DND-41 (cell line): ENCODE measurements around the gene CLEC18A.

Source experiments
- CTCF ChIP-seq: IDR thresholded peaks from 2 replicates; pipeline ENCODE4 v1.5.1; 2012; ENCODE audit warnings: borderline replicate concordance, low read length, moderate library complexity, mild to moderate bottlenecking; ENCODE audit not compliant: poor library complexity, severe bottlenecking; ENCODE audit errors: extremely low read depth
- EZH2 ChIP-seq: IDR thresholded peaks from 3 replicates; pipeline ENCODE4 v1.6.1; 2012; ENCODE audit warnings: borderline replicate concordance, low read depth, mild to moderate bottlenecking, moderate library complexity, low read length, inconsistent platforms; ENCODE audit not compliant: severe bottlenecking

DNA sequence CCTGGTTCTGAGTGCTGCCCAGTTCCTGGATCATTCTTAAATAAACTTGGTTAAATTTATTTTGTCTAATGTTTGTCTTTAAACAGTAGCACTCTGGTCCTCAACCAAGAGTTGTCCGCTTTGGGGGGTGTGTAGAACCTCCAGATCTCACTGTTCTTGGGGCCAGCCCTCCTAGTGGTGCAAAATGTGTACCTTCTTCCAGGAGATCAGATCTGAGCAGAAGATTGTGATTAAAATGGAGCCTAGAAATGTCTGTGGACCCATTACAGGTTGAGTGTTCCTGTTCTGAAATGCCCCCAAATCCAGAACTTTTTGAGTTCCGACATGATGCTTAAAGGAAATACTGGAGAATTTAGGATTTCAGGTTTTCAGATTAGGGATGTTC lies 46.0 kb upstream of the CLEC18A start:
- TF ChIP-seq CTCF: no peak
- TF ChIP-seq EZH2: no peak
